BJ (cell line): ENCODE data around the gene RHBDF1. TPM values are rescaled to one million over a fixed set of nuclear protein-coding genes. Genes with fewer than 3 reads are reported as not detected.

Experiments used
- CTCF ChIA-PET: fragments of 350-600 bp; formaldehyde crosslinking; extraction: SDS; loops from one replicate; lab custom pipeline; 2021; ENCODE audit warnings: antibody characterized with exemption, inconsistent platforms; lab: Yijun Ruan, JAX
- POLR2A ChIA-PET: fragments of 300-600 bp; sonication (Branson Sonifier 250); formaldehyde crosslinking; extraction: SDS; loops from one replicate; lab custom pipeline; 2021; ENCODE audit warnings: antibody characterized with exemption; lab: Charles Lee
- DNase-seq: peaks from one replicate; pipeline ENCODE4 v3.0.0-alpha.2; 2011; ENCODE audit warnings: low read depth
- H3K27me3 ChIP-seq: 2 replicates; pipeline ENCODE4 v1.6.0; 2011; ENCODE audit warnings: low read length; ENCODE audit not compliant: control insufficient read depth, insufficient read depth
- H3K36me3 ChIP-seq: 2 replicates; pipeline ENCODE4 v1.5.1; 2011; ENCODE audit warnings: low read length; ENCODE audit not compliant: control insufficient read depth, insufficient read depth
- H3K4me3 ChIP-seq: 2 replicates; pipeline ENCODE4 v1.5.1; 2011; ENCODE audit warnings: low read depth, mild to moderate bottlenecking, control low read depth, low read length
- polyA plus RNA-seq: library from polyadenylated mRNA; depleted of rRNA; stranded (reverse); fragments of >200 nt; gene quantifications from 2 replicates; pipeline ENCODE4 v1.2.3, GENCODE V29; 2011
- TF ChIP-seq, protein P1 (sequence below): IDR thresholded peaks from 2 replicates; pipeline ENCODE4 v1.5.1; 2011; ENCODE audit warnings: low read depth, mild to moderate bottlenecking, control low read depth, inconsistent platforms, low read length, moderate library complexity; ENCODE audit not compliant: insufficient read depth

The RHBDF1 gene
- polyA plus RNA-seq, 1 experiment, result 94.2 TPM

DNA sequence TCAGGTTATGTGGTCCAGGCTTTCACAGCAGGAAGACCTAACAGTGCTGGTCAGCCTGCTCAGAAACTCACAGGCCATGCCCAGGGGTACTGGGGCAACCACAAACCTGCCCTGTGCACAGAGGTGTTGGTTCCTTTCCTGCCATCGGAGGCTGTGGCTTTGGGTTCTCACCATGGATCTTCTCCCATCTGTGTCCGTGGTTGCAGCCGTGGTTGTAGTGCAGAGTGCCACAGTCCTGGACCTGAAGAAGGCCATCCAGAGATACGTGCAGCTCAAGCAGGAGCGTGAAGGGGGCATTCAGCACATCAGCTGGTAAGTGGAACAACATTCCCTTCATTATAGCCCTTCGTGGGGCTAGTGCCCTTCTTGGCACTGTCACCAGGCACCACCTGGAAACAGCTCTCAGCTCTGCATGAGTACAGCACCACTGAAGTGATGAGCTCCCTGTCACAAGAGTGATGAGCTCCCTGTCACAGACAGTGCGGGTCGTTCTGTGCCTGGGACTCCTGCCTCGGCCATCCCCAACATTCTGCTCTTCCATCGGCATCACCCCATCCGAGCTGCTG, 16.8 kb downstream of the RHBDF1 start:
- Histone ChIP-seq H3K36me3 (peaks cover 48% of the 10 kb centered on the region), H3K27me3 (no peaks in the 10 kb centered on the region), H3K4me3 (no peak overlapping the region)
- ChIA-PET CTCF (interaction anchor here (3.2 to 3.7 kb wide), 2 partner anchors 10 to 42 kb away, joined by 23 to 25 read pairs; no protein-coding TSS in a partner anchor), POLR2A (no interaction called here)
- TF ChIP-seq, protein P1, sequence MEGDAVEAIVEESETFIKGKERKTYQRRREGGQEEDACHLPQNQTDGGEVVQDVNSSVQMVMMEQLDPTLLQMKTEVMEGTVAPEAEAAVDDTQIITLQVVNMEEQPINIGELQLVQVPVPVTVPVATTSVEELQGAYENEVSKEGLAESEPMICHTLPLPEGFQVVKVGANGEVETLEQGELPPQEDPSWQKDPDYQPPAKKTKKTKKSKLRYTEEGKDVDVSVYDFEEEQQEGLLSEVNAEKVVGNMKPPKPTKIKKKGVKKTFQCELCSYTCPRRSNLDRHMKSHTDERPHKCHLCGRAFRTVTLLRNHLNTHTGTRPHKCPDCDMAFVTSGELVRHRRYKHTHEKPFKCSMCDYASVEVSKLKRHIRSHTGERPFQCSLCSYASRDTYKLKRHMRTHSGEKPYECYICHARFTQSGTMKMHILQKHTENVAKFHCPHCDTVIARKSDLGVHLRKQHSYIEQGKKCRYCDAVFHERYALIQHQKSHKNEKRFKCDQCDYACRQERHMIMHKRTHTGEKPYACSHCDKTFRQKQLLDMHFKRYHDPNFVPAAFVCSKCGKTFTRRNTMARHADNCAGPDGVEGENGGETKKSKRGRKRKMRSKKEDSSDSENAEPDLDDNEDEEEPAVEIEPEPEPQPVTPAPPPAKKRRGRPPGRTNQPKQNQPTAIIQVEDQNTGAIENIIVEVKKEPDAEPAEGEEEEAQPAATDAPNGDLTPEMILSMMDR, result no peak
- no peak for DNase-seq

- peaks cover 35% of the 10 kb centered on the region for H3K36me3 ChIP-seq
- TF ChIP-seq, protein P1, result no peak
- no peak for DNase-seq
- POLR2A ChIA-PET, result no interaction called here
- no peaks in the 10 kb centered on the region for H3K27me3 ChIP-seq
- CTCF ChIA-PET, result interaction anchor here (3.0 kb wide), 1 partner anchor 12 kb away, joined by 14 read pairs; no protein-coding TSS in a partner anchor
- peak overlapping the region; percentile 68 for H3K4me3 ChIP-seq
These were observed 18.2 kb downstream of the RHBDF1 start for GRCh38 chr16:54237-54581.

GRCh38 chr16:53346-54236, 18.8 kb downstream of the RHBDF1 start, which contains the start of the genes POLR3K and SNRNP25:
TSS of gene POLR3K (minus strand) at chr16:53608. CDS start at chr16:53586, 22 bp downstream.
TSS of gene SNRNP25 (plus strand) at chr16:53828. CDS start at chr16:54017, 189 bp downstream.
- POLR2A ChIA-PET, result no interaction called here
- CTCF ChIA-PET, result interaction anchor here (0.5 to 3.0 kb wide), 4 partner anchors 10 to 51 kb away, joined by 3 to 14 read pairs (median 3); no protein-coding TSS in a partner anchor

GRCh38 chr16:50769-51591, 21.5 kb downstream of the RHBDF1 start:
- no peak overlapping the region for H3K4me3 ChIP-seq
- H3K36me3 ChIP-seq, result peaks cover 7% of the 10 kb centered on the region
- TF ChIP-seq, protein P1, result no peak
- CTCF ChIA-PET, result no interaction called here
- no peaks in the 10 kb centered on the region for H3K27me3 ChIP-seq
- no peak for DNase-seq
- POLR2A ChIA-PET, result no interaction called here

More at GRCh38 chr16:53346-54236, 18.8 kb downstream of the RHBDF1 start, which contains the start of the genes POLR3K and SNRNP25:
- TF ChIP-seq, protein P1, result no peak
- peak; percentile 84 for DNase-seq
- Histone ChIP-seq H3K4me3 (peak within 1 kb of the TSS; percentile 68), H3K36me3 (peaks cover 29% of the 10 kb centered on the region), H3K27me3 (no peaks in the 10 kb centered on the region)
